Tibial nerve (tissue), 4 donors: ENCODE results near the gene FOXF1. TPM values are rescaled to one million over a fixed set of nuclear protein-coding genes. Genes with fewer than 3 reads are reported as not detected.

Source experiments
- DNase-seq, 2 donors: peaks; one replicate each; pipeline ENCODE4 v3.0.0-alpha.2; 2019; ENCODE audit warnings: low spot score in 2 of 2
- H3K27ac ChIP-seq, 4 donors: fragments of 200-600 bp; sonication (generic) in 3 of 4; one replicate each; pipeline ENCODE4 v1.5.1; 2017 to 2019; ENCODE audit warnings: mild to moderate bottlenecking in 1 of 4
- H3K27me3 ChIP-seq, 2 donors: fragments of 200-600 bp; sonication (generic) in 1 of 2; one replicate each; pipeline versions ENCODE4 v1.5.1 to v1.6.0; 2017 to 2019
- H3K36me3 ChIP-seq, 3 donors: fragments of 200-600 bp; sonication (generic); one replicate each; pipeline ENCODE4 v1.5.1; 2018 to 2019
- H3K4me1 ChIP-seq, 4 donors: fragments of 200-600 bp; sonication (generic) in 3 of 4; one replicate each; pipeline ENCODE4 v1.5.1; 2017 to 2019
- H3K4me3 ChIP-seq, 4 donors: fragments of 200-600 bp; sonication (generic) in 3 of 4; one replicate each; pipeline ENCODE4 v1.5.1; 2017 to 2019; ENCODE audit warnings: mild to moderate bottlenecking in 1 of 4, moderate library complexity in 1 of 4
- H3K9me3 ChIP-seq, 4 donors: fragments of 200-600 bp; sonication (generic) in 3 of 4; one replicate each; pipeline ENCODE4 v1.5.1; 2017 to 2019
- EP300 ChIP-seq, 2 donors: sonication (generic); formaldehyde crosslinking; IDR thresholded peaks; one replicate each; pipeline ENCODE4 v1.6.1; 2017; ENCODE audit warnings: antibody characterized with exemption in 2 of 2, mild to moderate bottlenecking in 1 of 2
- POLR2A ChIP-seq, 2 donors: fragments of 450-650 bp; IDR thresholded peaks; one replicate each; pipeline ENCODE4 v1.6.1; 2017; ENCODE audit warnings: antibody characterized with exemption in 2 of 2, mild to moderate bottlenecking in 2 of 2, moderate library complexity in 2 of 2
- WGBS, 2 donors: methylation state at CpG; one replicate each; pipeline ENCODE4 v1.1.5; 2018; 5-methylcytosine and 5-hydroxymethylcytosine counted together
- total RNA-seq, 4 donors: library from RNA; depleted of rRNA; stranded (reverse); fragments of >200 nt; gene quantifications; one replicate each; pipeline ENCODE4 v1.1.0, GENCODE V29; 2016
- TF ChIP-seq, protein P1 (sequence below), 5 experiments: fragments of 200-600 bp in 3 of 5; fragments of 450-650 bp in 2 of 5; sonication (generic) in 3 of 5; IDR thresholded peaks; one replicate each; pipeline ENCODE4 v1.5.1; 2016 to 2019; ENCODE audit warnings: antibody characterized with exemption in 5 of 5, mild to moderate bottlenecking in 3 of 5, moderate library complexity in 2 of 5

Gene FOXF1
- total RNA-seq, 4 donors from 2014 or later = 0.21 TPM; not detected in 3

DNA sequence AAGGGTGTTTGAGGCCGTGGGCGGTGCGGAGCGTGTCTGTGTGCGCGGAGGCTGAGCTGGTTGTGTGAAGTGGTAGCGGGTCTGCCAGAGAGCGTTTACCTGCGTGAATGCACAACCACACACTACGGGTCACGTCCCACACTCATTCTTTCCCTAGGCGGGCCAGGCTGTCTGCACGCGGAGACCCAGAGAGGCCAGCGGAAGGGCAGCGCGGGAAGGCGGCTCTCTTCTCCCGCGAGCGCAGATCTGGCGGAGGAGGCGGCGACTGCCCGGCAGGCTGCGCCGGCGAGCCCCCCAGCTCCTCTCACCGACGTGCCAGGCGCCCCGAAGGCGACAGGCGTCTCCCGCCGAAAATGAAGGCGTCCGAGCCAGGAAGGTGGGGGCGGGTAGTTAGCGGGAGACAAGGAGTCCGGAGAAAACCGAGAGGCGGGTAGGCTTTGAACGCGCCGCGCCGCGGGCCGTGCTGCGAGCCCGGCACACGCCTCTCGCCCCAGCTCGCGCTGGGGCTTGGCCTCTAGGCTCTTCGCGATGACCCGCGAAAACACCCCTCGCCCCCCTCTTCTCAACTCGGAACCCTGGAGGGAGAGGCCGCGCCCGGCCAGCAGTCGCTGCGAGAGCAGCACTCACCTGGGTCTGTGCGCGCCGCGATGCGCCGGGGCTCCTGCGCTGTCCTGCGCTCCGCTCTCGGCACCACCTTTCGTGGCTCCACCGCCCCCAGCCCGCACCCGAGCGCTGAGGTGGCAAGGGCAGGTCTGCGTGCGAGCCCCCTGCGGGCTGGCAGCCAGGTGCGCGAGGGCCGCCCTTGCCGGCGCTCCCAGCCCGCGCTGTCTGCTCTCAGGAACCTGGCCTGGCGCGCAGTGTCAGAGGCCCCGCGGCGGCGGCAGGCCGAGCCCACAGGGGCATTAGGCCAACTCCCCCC lies 2.0 kb upstream of the FOXF1 start:
- peaks cover 0 to 85% (median 31%) of the 10 kb centered on the region in 4 donors for H3K4me1 ChIP-seq
- DNase-seq = no peak
- no peak for TF ChIP-seq POLR2A (IDR thresholded peaks at IDR 0.05)
- TF ChIP-seq, protein P1, sequence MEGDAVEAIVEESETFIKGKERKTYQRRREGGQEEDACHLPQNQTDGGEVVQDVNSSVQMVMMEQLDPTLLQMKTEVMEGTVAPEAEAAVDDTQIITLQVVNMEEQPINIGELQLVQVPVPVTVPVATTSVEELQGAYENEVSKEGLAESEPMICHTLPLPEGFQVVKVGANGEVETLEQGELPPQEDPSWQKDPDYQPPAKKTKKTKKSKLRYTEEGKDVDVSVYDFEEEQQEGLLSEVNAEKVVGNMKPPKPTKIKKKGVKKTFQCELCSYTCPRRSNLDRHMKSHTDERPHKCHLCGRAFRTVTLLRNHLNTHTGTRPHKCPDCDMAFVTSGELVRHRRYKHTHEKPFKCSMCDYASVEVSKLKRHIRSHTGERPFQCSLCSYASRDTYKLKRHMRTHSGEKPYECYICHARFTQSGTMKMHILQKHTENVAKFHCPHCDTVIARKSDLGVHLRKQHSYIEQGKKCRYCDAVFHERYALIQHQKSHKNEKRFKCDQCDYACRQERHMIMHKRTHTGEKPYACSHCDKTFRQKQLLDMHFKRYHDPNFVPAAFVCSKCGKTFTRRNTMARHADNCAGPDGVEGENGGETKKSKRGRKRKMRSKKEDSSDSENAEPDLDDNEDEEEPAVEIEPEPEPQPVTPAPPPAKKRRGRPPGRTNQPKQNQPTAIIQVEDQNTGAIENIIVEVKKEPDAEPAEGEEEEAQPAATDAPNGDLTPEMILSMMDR (IDR thresholded peaks at IDR 0.05) = no peak
- no peak for TF ChIP-seq EP300 (IDR thresholded peaks at IDR 0.05)
- 2% methylated on average over 53 to 93 of the region's 99 CpGs for WGBS, 2 donors
- H3K9me3 ChIP-seq = no peaks in the 10 kb centered on the region
- no peaks in the 10 kb centered on the region for H3K36me3 ChIP-seq
- peak overlapping the region; percentile 30 to 70 (median 60) for H3K4me3 ChIP-seq
- H3K27me3 ChIP-seq = peaks cover 8 to 97% of the 10 kb centered on the region in 2 donors
- peak overlapping the region in 1 of 4 donors; percentile 68 for H3K27ac ChIP-seq

DNA sequence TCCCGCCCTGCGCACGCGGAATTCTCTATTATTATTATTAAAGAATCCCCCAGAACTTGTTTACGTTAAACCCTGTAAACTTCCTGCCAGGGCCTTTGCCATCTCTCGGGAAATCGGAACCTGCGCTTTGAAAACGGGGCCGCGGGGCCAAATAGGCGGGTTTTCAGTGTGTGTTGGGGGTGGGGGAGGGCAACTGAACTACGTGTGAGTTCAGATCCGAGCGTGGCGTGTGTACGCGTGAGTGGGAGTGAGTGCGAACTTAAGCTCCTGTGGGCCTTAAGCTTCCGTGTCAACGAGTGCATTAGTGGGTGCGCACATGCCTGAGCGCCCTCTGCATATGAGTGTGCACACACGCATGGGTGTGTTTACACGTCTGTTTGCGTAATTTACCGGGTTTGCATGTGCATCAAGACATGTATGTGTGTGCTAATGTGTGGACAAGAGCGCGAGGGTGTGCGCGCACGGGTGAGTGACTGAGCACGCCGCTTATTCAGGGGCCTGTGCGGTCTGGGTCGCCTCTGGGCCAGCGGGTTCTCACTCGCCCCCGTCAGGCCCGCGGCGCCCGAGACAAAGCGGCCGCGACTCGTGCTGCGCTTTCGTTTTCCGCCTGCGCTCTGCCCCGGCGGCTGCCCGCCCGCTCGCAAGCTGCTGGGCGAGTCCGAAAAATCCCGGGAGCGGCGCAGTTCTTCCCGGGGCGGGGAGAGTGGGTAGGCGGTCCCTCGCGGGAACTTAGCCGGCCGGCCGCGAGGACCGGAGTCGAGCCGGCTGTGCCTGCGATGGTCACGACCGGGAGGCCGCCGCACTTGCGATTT lies 1.2 kb upstream of the FOXF1 start:
- Histone ChIP-seq H3K9me3 (no peaks in the 10 kb centered on the region), H3K27me3 (peaks cover 10 to 97% of the 10 kb centered on the region in 2 donors), H3K27ac (peak overlapping the region in 2 of 4 donors; percentile 63 to 75), H3K4me3 (peak overlapping the region; percentile 30 to 70 (median 60)), H3K4me1 (peaks cover 0 to 80% (median 29%) of the 10 kb centered on the region in 4 donors), H3K36me3 (no peaks in the 10 kb centered on the region)
- WGBS, 2 donors = 0 to 1% methylated on average over 27 to 40 of the region's 79 CpGs
- TF ChIP-seq POLR2A (IDR thresholded peaks at IDR 0.05) = no peak
- peak in 1 of 2 donors; percentile 4 for TF ChIP-seq EP300 (IDR thresholded peaks at IDR 0.05)
- TF ChIP-seq, protein P1 (IDR thresholded peaks at IDR 0.05) = peak in 1 of 5 experiments; percentile 13
- DNase-seq = no peak

DNA sequence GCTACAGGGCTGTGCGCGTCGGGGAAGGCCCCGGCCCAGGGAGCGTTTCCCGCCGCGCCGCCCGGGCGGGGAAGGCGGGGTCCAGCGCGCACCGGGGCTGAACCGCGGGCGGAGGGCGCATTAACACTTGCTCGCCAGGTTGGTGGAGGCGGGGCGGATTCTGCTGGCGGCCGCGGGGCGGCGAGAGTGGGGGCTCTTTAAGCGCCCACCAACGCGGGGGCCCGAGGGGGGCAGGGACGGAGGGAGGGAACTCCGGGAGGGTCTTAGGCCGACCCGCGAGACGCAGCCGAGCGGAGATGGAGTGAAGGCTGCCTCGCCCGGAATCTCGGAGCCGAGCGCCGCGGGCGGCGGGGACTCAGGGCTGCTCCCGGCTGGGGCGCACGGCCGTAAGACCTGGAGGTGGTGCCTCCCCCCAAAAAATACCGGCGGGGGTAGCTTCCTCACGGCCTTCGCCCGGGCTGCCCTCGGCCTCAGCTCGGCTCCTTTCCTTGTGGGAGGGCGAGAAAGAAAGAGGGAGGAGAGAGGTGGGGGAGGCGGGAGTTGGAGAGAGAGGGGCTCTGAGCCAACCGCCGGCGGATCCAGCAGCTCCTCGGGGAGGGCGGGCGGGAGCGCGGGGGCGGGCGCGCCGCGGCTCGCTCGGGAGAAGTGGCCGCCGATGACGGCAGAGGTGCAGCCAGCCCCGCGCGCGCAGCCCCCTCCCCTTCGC lies 415 bp upstream of the FOXF1 start:
- Histone ChIP-seq H3K27me3 (peaks cover 10 to 97% of the 10 kb centered on the region in 2 donors), H3K9me3 (no peaks in the 10 kb centered on the region), H3K4me1 (peaks cover 0 to 72% (median 29%) of the 10 kb centered on the region in 4 donors), H3K4me3 (peak overlapping the region; percentile 30 to 70 (median 60)), H3K27ac (peak overlapping the region in 2 of 4 donors; percentile 63 to 75), H3K36me3 (no peaks in the 10 kb centered on the region)
- no peak for TF ChIP-seq POLR2A (IDR thresholded peaks at IDR 0.05)
- TF ChIP-seq, protein P1 (IDR thresholded peaks at IDR 0.05) = no peak
- no peak for TF ChIP-seq EP300 (IDR thresholded peaks at IDR 0.05)
- WGBS, 2 donors = 0 to 1% methylated on average over 35 to 53 of the region's 84 CpGs
- DNase-seq = no peak

DNA sequence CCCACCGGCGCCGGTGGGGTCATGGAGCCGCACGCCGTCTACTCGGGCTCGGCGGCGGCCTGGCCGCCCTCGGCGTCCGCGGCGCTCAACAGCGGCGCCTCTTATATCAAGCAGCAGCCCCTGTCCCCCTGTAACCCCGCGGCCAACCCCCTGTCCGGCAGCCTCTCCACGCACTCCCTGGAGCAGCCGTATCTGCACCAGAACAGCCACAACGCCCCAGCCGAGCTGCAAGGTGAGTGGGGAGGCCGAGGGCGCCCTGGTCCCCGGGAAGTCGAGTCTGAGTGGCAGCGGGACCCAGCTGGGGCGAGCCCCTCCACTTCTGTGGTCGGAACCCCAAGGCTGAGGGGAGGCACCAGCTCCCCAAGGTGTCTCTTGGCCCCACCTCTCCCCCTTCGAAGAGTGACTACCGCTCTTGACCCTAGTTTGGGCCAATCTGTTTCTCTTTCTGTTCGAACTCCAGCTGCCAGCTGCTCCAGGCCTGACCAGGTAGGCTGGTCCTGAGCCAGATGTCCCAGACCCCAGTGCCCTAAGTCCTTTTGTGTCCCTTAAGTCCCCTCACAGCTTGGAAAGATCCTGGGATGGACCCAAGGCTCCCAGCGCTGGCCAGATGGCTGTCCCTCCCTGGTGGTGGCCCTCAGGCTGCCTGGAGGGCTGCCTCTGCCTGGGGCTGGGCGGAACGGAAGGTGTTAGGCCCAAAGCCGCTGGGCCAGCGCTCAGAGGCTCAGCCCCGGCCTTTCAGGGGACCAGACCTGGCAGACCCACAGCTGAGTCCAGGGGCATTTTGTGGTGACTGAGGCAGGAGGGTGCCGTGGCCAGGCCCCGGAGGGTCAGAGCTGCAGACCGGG lies 1.2 kb downstream of the FOXF1 start:
- peak overlapping the region in 1 of 4 donors; percentile 48 for H3K27ac ChIP-seq
- DNase-seq = no peak
- H3K27me3 ChIP-seq = peaks cover 6 to 99% of the 10 kb centered on the region in 2 donors
- H3K9me3 ChIP-seq = no peaks in the 10 kb centered on the region
- no peaks in the 10 kb centered on the region for H3K36me3 ChIP-seq
- WGBS, 2 donors = 27 to 52% methylated on average over 14 to 44 of the region's 44 CpGs
- TF ChIP-seq EP300 (IDR thresholded peaks at IDR 0.05) (no peak), POLR2A (IDR thresholded peaks at IDR 0.05) (no peak)
- TF ChIP-seq, protein P1 (IDR thresholded peaks at IDR 0.05) = no peak
- peaks cover 0 to 70% (median 25%) of the 10 kb centered on the region in 4 donors for H3K4me1 ChIP-seq
- peak overlapping the region in 2 of 4 donors; percentile 57 to 64 for H3K4me3 ChIP-seq
